HUES64 (cell line): ENCODE data around the gene NTPCR.

Experiments used
- H3K27ac ChIP-seq: 2 replicates; pipeline ENCODE4 v1.7.0; 2013; ENCODE audit warnings: low read depth, low read length, inconsistent platforms
- H3K27me3 ChIP-seq: 2 replicates; pipeline ENCODE4 v1.6.1; 2013; ENCODE audit warnings: mild to moderate bottlenecking, low read length; ENCODE audit not compliant: insufficient read depth
- H3K36me3 ChIP-seq: 2 replicates; pipeline ENCODE4 v1.6.1; 2013; ENCODE audit warnings: mild to moderate bottlenecking, low read length; ENCODE audit not compliant: insufficient read depth
- H3K4me1 ChIP-seq: 2 replicates; pipeline ENCODE4 v1.6.1; 2013; ENCODE audit warnings: mild to moderate bottlenecking, low read length, moderate library complexity; ENCODE audit not compliant: insufficient read depth
- H3K4me3 ChIP-seq: 2 replicates; pipeline ENCODE4 v1.5.1; 2013; ENCODE audit warnings: mild to moderate bottlenecking, low read length, moderate library complexity
- H3K9ac ChIP-seq: 2 replicates; pipeline ENCODE4 v1.6.1; 2013; ENCODE audit warnings: mild to moderate bottlenecking, low read depth, low read length
- H3K9me3 ChIP-seq: 2 replicates; pipeline ENCODE4 v1.6.1; 2013; ENCODE audit warnings: low read depth, low read length; ENCODE audit not compliant: insufficient read depth
- WGBS: fragments of 150-250, 120-280 bp; methylation state at CpG from one replicate; pipeline ENCODE4 v1.1.7; 2013; ENCODE audit warnings: missing lambda C conversion rate; 5-methylcytosine and 5-hydroxymethylcytosine counted together

Gene NTPCR

DNA sequence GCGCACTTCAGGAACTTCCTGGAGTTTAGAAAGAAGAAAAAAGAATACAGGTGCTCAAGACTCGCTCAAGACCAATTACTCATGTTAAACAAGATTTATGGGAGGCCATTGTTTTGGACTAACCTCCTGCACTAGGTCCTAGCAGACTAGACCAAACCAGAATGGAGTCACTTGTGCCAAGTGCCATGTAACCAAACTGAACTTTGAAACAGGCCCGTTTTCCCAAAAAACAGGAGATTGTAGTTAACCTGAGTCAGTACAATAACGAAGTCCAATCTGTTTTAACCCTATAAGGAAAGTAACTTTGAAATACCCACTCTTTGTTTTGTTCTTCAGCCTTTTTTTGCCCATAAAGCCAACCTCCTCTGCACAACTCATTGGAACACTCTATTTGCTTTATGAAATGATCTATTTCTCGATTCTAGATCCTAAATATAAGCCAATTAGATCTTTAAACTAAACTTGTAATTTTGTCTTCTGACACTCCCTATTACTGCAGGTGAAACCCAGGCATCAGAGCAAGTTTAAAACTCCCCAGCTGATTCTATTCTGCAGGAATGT is 695 bp upstream of the NTPCR start:
- Histone ChIP-seq H3K9ac (peak overlapping the region; percentile 91), H3K4me3 (peak overlapping the region; percentile 82), H3K27me3 (no peaks in the 10 kb centered on the region), H3K4me1 (peaks cover 32% of the 10 kb centered on the region), H3K36me3 (no peaks in the 10 kb centered on the region), H3K27ac (peak overlapping the region; percentile 84), H3K9me3 (no peaks in the 10 kb centered on the region)
- WGBS, result 95% methylated on average over 5 of the region's 5 CpGs

DNA sequence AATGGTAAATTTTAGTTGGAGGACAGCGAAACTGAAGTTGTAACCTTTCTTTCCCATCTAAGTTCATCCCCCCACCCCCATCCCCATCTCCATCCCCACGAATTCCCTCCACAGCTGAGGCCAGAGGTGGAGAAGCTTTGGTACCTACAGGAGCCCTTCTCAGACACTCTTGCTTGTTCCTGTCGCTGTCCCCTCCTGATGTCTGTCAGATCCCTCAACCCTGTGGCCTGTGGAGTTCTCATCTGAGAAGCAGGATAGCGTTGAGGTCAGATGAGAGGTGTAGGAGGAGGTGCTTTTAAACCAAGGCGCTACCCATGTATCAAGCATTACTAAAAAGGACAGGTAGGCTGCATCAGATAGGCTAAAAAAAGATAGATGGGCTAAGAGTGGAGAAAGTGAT is 769 bp downstream of the NTPCR start:
- peak overlapping the region; percentile 82 for H3K4me3 ChIP-seq
- WGBS, result 11% methylated on average over 4 of the region's 5 CpGs
- peaks cover 32% of the 10 kb centered on the region for H3K4me1 ChIP-seq
- no peaks in the 10 kb centered on the region for H3K27me3 ChIP-seq
- no peak overlapping the region for H3K27ac ChIP-seq
- peak overlapping the region; percentile 91; the same call in 1 of the 2 replicates for H3K9ac ChIP-seq
- peaks cover 8% of the 10 kb centered on the region for H3K36me3 ChIP-seq
- no peaks in the 10 kb centered on the region for H3K9me3 ChIP-seq

DNA sequence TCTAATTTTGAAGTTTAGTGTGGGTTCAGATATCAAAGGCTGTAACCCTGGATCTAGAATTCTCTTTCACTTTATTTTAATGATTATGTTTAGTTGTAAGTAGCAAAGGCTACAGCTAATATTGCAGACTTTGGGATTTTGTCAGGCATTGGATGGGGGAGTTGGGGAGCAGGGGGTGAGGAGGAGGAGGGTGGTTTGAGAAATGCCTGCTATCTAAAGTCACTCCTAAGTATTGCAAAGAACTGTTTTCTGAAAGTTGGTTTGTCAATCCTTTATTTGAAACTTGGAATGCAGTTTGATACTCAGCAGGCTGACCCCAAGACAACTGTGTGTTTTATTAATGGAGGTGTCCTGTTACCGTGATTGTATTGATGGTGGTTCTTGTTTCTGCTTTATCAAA is 1.2 kb downstream of the NTPCR start:
- Histone ChIP-seq H3K4me1 (peaks cover 32% of the 10 kb centered on the region), H3K27ac (no peak overlapping the region), H3K9me3 (no peaks in the 10 kb centered on the region), H3K4me3 (peak overlapping the region; percentile 82), H3K27me3 (no peaks in the 10 kb centered on the region), H3K9ac (no peak overlapping the region), H3K36me3 (peaks cover 12% of the 10 kb centered on the region)
- WGBS, result 63% methylated on average over 1 of the region's 1 CpG

DNA sequence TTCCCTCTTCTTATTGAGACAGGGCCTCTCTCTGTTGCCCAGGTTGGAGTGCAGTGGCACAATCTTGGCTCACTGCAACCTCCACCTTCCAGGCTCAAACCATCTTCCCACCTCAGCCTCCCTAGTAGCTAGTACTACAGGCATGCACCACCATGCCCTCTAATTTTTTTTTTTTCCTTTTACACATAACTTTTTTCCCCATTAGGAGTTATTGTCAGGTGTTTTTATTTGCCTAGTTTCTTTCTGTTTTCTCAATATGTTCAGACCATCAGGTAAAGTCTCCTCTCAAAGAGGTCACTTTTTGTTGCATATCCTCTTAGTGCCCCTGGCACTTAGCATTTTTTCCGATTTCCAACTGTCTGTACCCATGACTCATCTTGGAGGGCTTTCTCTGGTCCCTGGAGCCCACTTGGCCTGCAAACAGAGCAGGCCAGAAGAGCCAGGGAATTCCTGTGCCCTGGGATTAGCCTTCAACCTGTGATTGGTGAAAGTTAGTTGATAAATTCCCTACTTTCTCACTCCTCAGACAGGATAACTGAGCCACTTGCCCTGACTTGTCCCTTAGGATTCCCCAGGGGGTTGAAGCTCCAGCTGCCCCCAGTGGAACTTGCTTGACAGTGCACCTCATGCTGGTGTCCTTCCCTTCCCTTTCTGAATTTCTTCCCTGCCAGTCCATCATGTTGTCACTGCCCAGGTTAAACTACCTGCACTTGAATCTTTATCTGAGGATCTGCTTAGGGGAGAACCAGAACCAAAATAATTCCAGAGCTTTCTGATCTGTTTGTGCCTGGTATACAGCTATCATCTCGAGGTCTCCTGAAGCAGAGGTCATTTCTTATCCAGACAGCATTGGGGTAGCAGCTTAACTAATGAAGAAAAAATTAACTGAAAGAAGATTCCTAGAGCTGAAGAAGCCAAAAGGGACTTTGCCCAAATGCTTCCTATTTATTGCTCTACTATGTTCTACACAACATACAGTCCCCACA is 2.4 kb downstream of the NTPCR start:
- H3K27ac ChIP-seq, result peak overlapping the region; percentile 42; the same call in 1 of the 2 replicates
- peaks cover 3% of the 10 kb centered on the region; the same call in 1 of the 2 replicates for H3K9me3 ChIP-seq
- H3K9ac ChIP-seq, result no peak overlapping the region
- H3K36me3 ChIP-seq, result peaks cover 24% of the 10 kb centered on the region
- H3K4me1 ChIP-seq, result peaks cover 32% of the 10 kb centered on the region
- H3K4me3 ChIP-seq, result peak overlapping the region; percentile 82; the same call in 1 of the 2 replicates
- no peaks in the 10 kb centered on the region for H3K27me3 ChIP-seq
- WGBS, result 90% methylated on average over 2 of the region's 2 CpGs

DNA sequence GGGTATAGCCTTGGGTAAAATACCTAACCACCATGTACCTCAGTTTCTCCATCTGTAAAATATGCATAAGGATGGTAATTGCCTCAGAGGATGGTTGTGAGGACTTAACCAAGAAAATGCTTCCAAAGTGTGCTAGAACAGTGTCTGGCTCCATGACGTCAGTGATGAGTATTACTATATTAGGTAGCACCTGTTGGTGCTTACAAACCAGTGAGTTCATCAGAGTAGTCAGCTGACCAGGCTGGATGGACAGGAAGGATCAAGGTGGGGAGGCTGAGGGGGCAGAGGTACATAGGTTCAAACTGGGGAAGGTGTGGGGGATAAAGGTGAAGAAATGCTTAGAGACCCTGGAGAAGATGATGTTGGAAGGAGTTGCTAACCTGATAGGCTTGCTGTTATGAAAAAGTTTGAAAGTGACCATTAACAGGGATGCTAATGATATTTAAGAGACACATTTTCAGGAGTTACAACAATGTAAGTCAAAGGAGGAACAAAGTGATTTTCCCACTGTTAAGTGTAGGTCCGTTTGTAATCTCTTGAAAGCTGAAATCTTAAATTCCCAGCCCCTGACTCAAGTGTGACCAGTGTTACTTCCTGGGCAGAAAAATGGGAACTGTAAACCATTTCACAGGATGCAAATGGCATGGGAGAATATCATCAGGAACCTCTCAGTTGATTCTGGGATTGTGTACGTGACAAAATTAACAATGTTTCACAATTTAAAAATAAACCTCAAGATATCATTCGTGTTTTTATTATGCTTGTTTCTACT is 4.4 kb downstream of the NTPCR start:
- Histone ChIP-seq H3K4me1 (peaks cover 28% of the 10 kb centered on the region), H3K9ac (no peak overlapping the region), H3K27me3 (no peaks in the 10 kb centered on the region), H3K9me3 (peaks cover 8% of the 10 kb centered on the region; the same call in 1 of the 2 replicates), H3K27ac (no peak overlapping the region), H3K4me3 (no peak overlapping the region), H3K36me3 (peaks cover 44% of the 10 kb centered on the region)
- 95% methylated on average over 4 of the region's 4 CpGs for WGBS

DNA sequence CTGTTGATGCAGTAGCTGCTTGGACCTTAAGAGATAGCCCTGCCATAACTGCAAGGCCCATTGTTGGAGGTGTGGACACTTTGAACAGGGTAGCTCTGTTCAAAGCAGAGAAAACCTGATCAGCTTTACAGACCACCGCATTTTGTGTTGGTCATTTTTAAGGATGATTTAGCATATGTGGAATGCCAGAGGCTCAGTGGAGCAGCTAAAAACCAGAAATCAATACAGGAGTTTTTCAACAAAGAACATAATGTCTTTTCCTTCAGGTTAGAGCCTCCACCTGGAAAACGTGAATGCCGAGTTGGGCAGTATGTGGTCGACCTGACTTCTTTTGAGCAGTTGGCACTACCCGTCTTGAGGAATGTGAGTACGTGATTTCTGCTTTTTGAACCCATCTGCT is 5.7 kb downstream of the NTPCR start:
- WGBS, result 94% methylated on average over 6 of the region's 6 CpGs
- peaks cover 8% of the 10 kb centered on the region; the same call in 1 of the 2 replicates for H3K9me3 ChIP-seq
- no peaks in the 10 kb centered on the region for H3K27me3 ChIP-seq
- H3K4me1 ChIP-seq, result peaks cover 27% of the 10 kb centered on the region
- no peak overlapping the region for H3K27ac ChIP-seq
- H3K36me3 ChIP-seq, result peaks cover 52% of the 10 kb centered on the region
- H3K4me3 ChIP-seq, result no peak overlapping the region
- no peak overlapping the region for H3K9ac ChIP-seq

DNA sequence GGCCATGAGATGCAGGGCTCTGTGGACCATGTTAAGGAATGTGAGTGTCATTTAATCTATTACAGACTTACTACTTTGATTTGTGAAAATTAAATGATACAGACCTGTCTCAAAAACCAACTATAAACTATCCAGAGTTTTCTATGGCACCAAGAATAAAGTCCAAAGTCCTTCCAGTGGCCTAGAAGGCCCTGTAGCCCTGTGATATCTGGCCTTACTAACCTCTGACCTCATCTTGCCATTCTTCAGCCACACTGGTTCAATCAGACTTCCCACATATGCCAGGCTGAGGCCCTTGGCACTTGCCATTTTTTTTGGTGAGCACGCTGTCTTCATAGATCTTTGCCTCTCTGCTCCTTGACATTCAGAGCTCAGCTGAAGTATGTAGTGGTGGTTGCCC is 7.7 kb downstream of the NTPCR start:
- WGBS, result 100% methylated on average over 1 of the region's 1 CpG
- Histone ChIP-seq H3K36me3 (peaks cover 66% of the 10 kb centered on the region), H3K4me3 (no peak overlapping the region), H3K27ac (no peak overlapping the region), H3K27me3 (no peaks in the 10 kb centered on the region), H3K9ac (no peak overlapping the region), H3K4me1 (peaks cover 13% of the 10 kb centered on the region), H3K9me3 (peaks cover 8% of the 10 kb centered on the region; the same call in 1 of the 2 replicates)

DNA sequence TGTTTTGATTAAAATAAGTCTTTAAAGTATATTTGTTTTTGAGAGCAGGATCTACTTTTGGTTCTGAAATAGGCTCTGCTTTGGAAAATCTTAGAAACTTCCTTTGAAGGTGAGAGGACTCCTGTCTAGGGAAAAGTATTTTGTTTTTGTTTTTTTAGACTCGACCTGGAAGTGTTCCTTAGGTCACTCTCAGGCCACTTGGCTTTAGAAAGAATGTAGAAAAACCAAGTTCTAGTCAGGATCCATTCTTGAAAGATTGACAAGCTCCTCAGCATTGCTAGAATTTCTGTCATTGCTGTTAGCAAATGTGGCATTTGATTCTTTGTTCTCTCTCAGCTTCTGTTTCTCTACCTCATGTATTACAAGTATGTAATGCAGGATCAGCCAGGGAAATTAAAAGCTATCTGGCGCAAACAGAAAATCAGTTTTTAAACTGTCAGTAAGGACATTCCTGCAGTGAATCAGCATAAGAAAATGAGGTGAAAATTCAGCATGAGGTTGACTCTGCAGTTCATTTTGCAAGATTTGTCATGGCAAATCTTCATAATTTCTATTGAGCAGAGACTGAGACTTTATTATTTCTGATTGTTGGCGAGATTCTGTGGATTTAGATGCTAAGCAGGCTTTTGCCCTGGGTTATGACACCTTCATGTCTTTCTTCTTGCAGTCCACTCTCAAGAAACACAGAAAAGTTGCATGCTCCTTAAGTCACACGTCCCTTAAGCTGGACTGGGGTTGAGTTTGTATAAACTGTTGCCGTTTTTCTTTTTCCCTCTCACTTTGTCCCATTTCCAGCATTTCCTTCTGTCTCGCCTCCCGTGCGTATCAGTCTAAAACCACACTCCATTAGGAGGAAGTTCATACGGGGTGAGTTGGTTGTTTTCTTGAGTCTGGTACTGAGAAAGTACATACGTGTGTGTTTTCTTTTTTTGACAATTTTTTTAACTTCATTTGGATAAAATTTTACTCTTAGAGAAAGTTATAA is 12.6 kb downstream of the NTPCR start:
- H3K9me3 ChIP-seq, result peaks cover 2% of the 10 kb centered on the region; the same call in 1 of the 2 replicates
- peaks cover 75% of the 10 kb centered on the region for H3K36me3 ChIP-seq
- H3K4me3 ChIP-seq, result no peak overlapping the region
- H3K27ac ChIP-seq, result no peak overlapping the region
- no peak overlapping the region for H3K9ac ChIP-seq
- H3K27me3 ChIP-seq, result no peaks in the 10 kb centered on the region
- WGBS, result 94% methylated on average over 8 of the region's 10 CpGs
- H3K4me1 ChIP-seq, result no peaks in the 10 kb centered on the region

DNA sequence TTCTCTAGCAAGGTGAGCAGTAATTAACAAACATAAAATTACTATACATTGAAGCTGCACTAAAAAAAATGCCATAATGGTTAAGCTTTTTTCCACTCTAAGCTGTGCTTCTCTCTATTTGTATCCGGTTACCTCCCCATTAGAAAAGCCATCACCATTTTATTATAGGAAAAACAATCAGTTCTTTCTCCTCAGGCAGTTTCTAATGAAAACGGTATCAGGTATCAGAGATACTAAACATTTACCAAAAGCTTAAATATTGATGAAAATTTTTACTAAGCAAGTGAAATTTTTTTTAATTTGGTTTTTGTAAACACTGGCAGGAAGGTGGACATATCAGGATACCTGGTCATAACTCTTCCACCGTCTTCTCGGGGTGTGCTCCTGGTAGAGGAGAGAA is 14.2 kb downstream of the NTPCR start:
- Histone ChIP-seq H3K36me3 (peaks cover 75% of the 10 kb centered on the region), H3K4me1 (no peaks in the 10 kb centered on the region), H3K27ac (no peak overlapping the region), H3K27me3 (no peaks in the 10 kb centered on the region), H3K9ac (no peak overlapping the region), H3K9me3 (no peaks in the 10 kb centered on the region), H3K4me3 (no peak overlapping the region)
- 92% methylated on average over 1 of the region's 4 CpGs for WGBS
